PC-9 (cell line): ENCODE measurements around the gene GYPB. TPM values are rescaled to one million over a fixed set of nuclear protein-coding genes. Genes with fewer than 3 reads are reported as not detected.
"Not testable (repeated sequence)": the region's sequence is repeated elsewhere in the genome, so short reads cannot be mapped to it uniquely, and the experiment has no call there.

Experiments
- BruUV-seq: library from RNA; stranded (reverse); fragments of 400-500 nt; replicated peaks from 2 replicates; lab custom pipeline; 2021; lab: Mats Ljungman, UMichigan
- CTCF ChIA-PET: fragments of 300-600 bp; sonication (Branson Sonifier 250); formaldehyde crosslinking; loops from one replicate; lab custom pipeline; 2022; ENCODE audit warnings: antibody characterized with exemption; lab: Charles Lee
- POLR2A ChIA-PET: fragments of 300-600 bp; sonication (Branson Sonifier 250); formaldehyde crosslinking; loops from one replicate; lab custom pipeline; 2022; ENCODE audit warnings: antibody characterized with exemption; ENCODE audit not compliant: unreplicated experiment; lab: Charles Lee
- DNase-seq, 2 experiments: peaks; one replicate each; pipeline versions ENCODE4 v3.0.0 to v3.0.0-alpha.2; 2015 to 2022; ENCODE audit warnings: mixed read lengths in 1 of 2
- H2AFZ ChIP-seq: fragments of 200-600 bp; sonication (generic); 2 replicates; pipeline ENCODE4 v1.8.1; 2017; ENCODE audit warnings: antibody characterized with exemption
- H3F3A ChIP-seq: fragments of 200-600 bp; sonication (generic); 2 replicates; pipeline ENCODE4 v1.8.1; 2017; ENCODE audit warnings: antibody characterized with exemption, mild to moderate bottlenecking, low read depth; ENCODE audit not compliant: insufficient read depth
- H3K27ac ChIP-seq: fragments of 200-600 bp; sonication (generic); 2 replicates; pipeline ENCODE4 v1.6.1; 2016; ENCODE audit warnings: mixed run types
- H3K27me3 ChIP-seq: fragments of 200-600 bp; sonication (generic); 2 replicates; pipeline ENCODE4 v1.6.1; 2016; ENCODE audit warnings: low read depth, mixed run types; ENCODE audit not compliant: insufficient read depth
- H3K36me3 ChIP-seq: fragments of 200-600 bp; sonication (generic); 2 replicates; pipeline ENCODE4 v1.6.1; 2016; ENCODE audit warnings: low read depth, mixed run types
- H3K4me1 ChIP-seq: fragments of 200-600 bp; sonication (generic); replicated peaks from 2 replicates; pipeline ENCODE4 v1.6.1; 2016; ENCODE audit warnings: mixed run types; ENCODE audit not compliant: insufficient read depth
- H3K4me2 ChIP-seq: fragments of 200-600 bp; sonication (generic); 2 replicates; pipeline ENCODE4 v1.6.1; 2017; ENCODE audit warnings: mixed run types
- H3K4me3 ChIP-seq: fragments of 200-600 bp; sonication (generic); 2 replicates; pipeline ENCODE4 v1.6.1; 2016; ENCODE audit warnings: mixed run types
- H3K79me2 ChIP-seq: fragments of 200-600 bp; sonication (generic); 2 replicates; pipeline ENCODE4 v1.6.1; 2017; ENCODE audit warnings: low read depth, mixed run types
- H3K9me2 ChIP-seq: fragments of 200-600 bp; sonication (generic); 2 replicates; pipeline ENCODE4 v1.8.1; 2017; ENCODE audit warnings: mild to moderate bottlenecking; ENCODE audit not compliant: insufficient read depth
- H3K9me3 ChIP-seq: fragments of 200-600 bp; sonication (generic); 2 replicates; pipeline ENCODE4 v1.8.1; 2016; ENCODE audit warnings: low read depth; ENCODE audit not compliant: insufficient read depth
- H4K20me1 ChIP-seq: fragments of 200-600 bp; sonication (generic); 2 replicates; pipeline ENCODE4 v1.8.1; 2017; ENCODE audit not compliant: insufficient read depth
- intact Hi-C: fragments of 100-400 bp; cut with micrococcal nuclease; formaldehyde crosslinking; loops from one replicate; pipeline ENCODE4 v1.10.0; 2022; ENCODE audit not compliant: unreplicated experiment
- total RNA-seq: library from RNA; stranded (reverse); gene quantifications from 2 replicates; pipeline ENCODE4 v1.2.3, GENCODE V29; 2021

GYPB gene
- total RNA-seq, 1 experiment from 2014 or later, result not detected

DNA sequence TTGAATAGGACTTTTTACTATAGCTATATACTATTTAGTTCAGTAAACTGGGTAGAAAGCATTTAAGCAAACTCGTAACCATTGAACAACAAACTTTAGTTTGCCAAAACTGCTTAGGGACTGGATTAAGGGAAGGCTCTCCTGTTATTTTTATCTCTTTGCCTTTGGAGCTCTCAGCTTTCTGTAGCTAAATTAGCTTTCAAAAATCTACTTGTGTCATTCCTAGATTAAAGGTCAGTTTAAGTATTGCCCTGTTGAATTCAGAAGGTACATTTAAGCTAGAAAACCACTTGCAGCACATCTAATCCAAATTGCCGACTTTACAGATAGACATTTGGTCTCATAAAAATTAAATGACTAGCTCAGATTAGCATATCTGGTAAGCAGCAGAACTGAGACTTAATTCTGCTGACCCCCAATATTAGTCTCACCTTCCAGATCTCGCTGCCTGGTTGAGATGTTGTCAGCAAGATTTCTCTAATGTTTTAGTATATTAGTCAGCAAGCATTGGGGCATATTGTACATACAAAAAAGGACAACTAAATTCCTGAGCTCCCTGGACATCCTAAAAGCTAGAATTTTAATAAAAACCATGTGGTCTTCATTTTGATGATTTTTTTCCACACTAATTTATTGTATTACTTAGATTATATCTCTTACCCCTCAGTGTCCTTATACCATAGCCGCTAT, 14.2 kb downstream of the GYPB start:
- CTCF ChIA-PET, BruUV-seq: not testable (repeated sequence)

DNA sequence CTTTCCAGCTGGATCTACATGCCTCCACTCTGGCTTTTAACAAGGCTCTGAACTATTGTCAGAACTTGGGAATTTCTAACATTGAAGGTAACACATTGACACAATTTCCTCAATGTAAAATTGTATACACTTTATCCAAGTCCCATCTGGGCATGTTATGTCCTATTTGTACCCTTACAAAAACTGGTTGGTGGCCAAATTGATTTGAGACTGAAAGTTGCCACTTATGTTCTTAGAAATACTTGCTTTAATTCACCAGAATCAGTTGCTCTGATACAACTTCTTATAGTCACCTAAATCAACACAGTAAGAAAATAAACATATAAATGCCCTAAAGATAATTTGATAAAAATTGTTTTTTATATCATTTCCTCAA, 15.3 kb downstream of the GYPB start:
- H3K4me3 ChIP-seq, H3K9me2 ChIP-seq, H3K9me3 ChIP-seq, DNase-seq, CTCF ChIA-PET, H3K4me1 ChIP-seq, H3K4me2 ChIP-seq, H3K79me2 ChIP-seq, BruUV-seq, H2AFZ ChIP-seq, H3F3A ChIP-seq, H4K20me1 ChIP-seq, H3K27ac ChIP-seq, H3K27me3 ChIP-seq, H3K36me3 ChIP-seq, POLR2A ChIA-PET, intact Hi-C loops: not testable (repeated sequence)

More for the DNA sequence above, 14.2 kb downstream of the GYPB start:
- H3K4me1 ChIP-seq, H2AFZ ChIP-seq, DNase-seq, H3K4me2 ChIP-seq, H3K4me3 ChIP-seq, H3K79me2 ChIP-seq, H3K27me3 ChIP-seq, H3K27ac ChIP-seq, H3K36me3 ChIP-seq, H3F3A ChIP-seq, POLR2A ChIA-PET, H3K9me2 ChIP-seq, H4K20me1 ChIP-seq, intact Hi-C loops, H3K9me3 ChIP-seq: not testable (repeated sequence)

- H3K27me3 ChIP-seq, H3K9me2 ChIP-seq, DNase-seq, BruUV-seq, H3K4me3 ChIP-seq, intact Hi-C loops, H3K4me1 ChIP-seq, H3K4me2 ChIP-seq, H3K36me3 ChIP-seq, H3K79me2 ChIP-seq, POLR2A ChIA-PET, H3F3A ChIP-seq, H4K20me1 ChIP-seq, H2AFZ ChIP-seq, H3K9me3 ChIP-seq, CTCF ChIA-PET, H3K27ac ChIP-seq: not testable (repeated sequence)
Observed at GRCh38 chr4:144003205-144003889, 15.8 kb downstream of the GYPB start.

DNA sequence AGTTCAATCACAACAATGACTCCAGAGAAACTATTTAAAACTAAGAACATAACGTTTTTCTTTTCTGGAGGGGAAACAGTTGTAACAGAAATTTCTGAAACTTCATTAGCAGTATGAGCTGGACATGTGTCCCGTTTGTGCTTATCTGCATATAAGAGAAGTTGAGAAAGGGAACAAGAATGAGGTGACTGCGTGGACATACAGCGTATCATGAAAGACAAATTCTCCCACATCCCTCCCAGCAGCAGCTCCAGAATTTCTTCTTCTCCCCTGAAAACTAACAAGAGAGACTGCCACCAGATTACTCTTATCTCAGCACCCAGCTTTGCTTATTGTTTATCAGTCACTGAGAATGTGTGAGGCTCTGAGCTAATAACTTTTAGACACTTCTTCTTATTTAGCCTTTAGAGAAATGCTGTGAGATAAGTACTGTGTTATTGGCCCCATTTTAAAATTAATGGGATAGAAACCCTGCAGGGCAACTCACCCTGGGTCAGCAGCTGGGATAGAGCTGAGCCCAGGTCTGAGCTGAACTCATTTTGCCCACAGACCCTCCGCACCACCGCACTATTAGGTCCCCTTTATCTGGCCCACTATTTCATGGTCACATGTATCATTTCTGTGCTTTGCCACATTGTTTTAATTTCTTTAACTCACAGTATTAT, 18.7 kb downstream of the GYPB start:
- H3K36me3 ChIP-seq, H3K9me3 ChIP-seq, H3K4me3 ChIP-seq, H3K9me2 ChIP-seq, H3K4me2 ChIP-seq, H3K79me2 ChIP-seq, H4K20me1 ChIP-seq, POLR2A ChIA-PET, H3K27me3 ChIP-seq, H3K4me1 ChIP-seq, BruUV-seq, H2AFZ ChIP-seq, H3F3A ChIP-seq, intact Hi-C loops, DNase-seq, CTCF ChIA-PET, H3K27ac ChIP-seq: not testable (repeated sequence)

- H3K4me3 ChIP-seq, H3K9me3 ChIP-seq, BruUV-seq, H3F3A ChIP-seq, CTCF ChIA-PET, H3K4me2 ChIP-seq, H3K36me3 ChIP-seq, H3K9me2 ChIP-seq, H4K20me1 ChIP-seq, H3K27me3 ChIP-seq, H3K79me2 ChIP-seq, H2AFZ ChIP-seq, H3K27ac ChIP-seq, intact Hi-C loops, DNase-seq, POLR2A ChIA-PET, H3K4me1 ChIP-seq: not testable (repeated sequence)
Observed at GRCh38 chr4:143996193-143996592, 23.0 kb downstream of the GYPB start.

DNA sequence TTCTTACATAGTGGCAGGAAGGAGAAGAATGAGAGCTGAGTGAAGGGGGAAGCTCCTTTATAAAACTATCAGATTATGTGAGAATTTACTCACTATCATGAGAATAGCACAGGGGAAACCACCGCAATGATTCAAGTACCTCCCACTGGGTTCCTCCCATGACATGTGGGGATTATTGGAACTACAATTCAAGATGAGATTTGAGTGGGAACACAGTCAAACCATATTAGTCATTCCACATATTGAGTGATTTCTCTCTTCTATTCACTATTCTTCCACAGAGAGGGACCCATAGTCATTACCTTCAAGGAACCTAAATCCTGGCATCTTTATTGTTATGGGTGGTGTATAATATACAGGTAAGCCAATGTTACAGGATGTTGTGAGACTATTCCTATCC, 27.4 kb downstream of the GYPB start:
- H2AFZ ChIP-seq, POLR2A ChIA-PET, H4K20me1 ChIP-seq, CTCF ChIA-PET, H3K27ac ChIP-seq, BruUV-seq, H3K4me3 ChIP-seq, H3K9me2 ChIP-seq, H3K4me1 ChIP-seq, H3K36me3 ChIP-seq, H3K9me3 ChIP-seq, H3K79me2 ChIP-seq, DNase-seq, H3F3A ChIP-seq, H3K4me2 ChIP-seq, H3K27me3 ChIP-seq, intact Hi-C loops: not testable (repeated sequence)

DNA sequence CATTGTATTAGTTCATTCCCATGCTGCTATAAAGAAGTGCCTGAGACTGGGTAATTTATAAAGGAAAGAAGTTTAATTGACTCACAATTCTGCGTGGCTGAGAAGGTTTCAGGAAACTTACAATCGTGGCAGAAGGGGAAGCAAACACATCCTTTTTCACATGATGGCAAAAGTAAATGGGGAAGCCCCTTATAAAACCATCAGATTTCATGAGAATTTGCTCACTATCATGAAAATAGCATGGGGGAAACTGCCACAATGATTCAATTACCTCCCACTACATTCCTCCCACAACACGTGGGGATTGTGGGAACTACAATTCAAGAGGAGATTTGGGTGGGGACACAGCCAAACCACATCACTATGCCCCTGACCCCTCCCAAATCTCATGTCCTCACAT, 28.5 kb downstream of the GYPB start:
- H3K4me1 ChIP-seq, CTCF ChIA-PET, intact Hi-C loops, BruUV-seq, H4K20me1 ChIP-seq, H3K27me3 ChIP-seq, H3K4me2 ChIP-seq, H3F3A ChIP-seq, H3K27ac ChIP-seq, H3K4me3 ChIP-seq, DNase-seq, H2AFZ ChIP-seq, H3K79me2 ChIP-seq, H3K36me3 ChIP-seq, H3K9me2 ChIP-seq, H3K9me3 ChIP-seq, POLR2A ChIA-PET: not testable (repeated sequence)
